GM23338 (cell line): Measurements from ENCODE around the gene CIAO1. TPM values are rescaled to one million over a fixed set of nuclear protein-coding genes. Genes with fewer than 3 reads are reported as not detected.

Experiments
- ATAC-seq: fragments of 200-7000 bp; cut with Tn5 transposase; 3 replicates; pipeline ENCODE4 v1.9.1; 2020
- DNase-seq: peaks from one replicate; pipeline ENCODE4 v3.0.0-alpha.2; 2015; ENCODE audit warnings: low spot score
- H2AFZ ChIP-seq: fragments of 200-600 bp; sonication (generic); 2 replicates; pipeline ENCODE4 v1.8.0; 2016; ENCODE audit warnings: antibody characterized with exemption, mild to moderate bottlenecking, moderate library complexity
- H3F3A ChIP-seq: fragments of 200-600 bp; sonication (generic); replicated peaks from 2 replicates; pipeline ENCODE4 v1.8.0; 2017; ENCODE audit warnings: antibody characterized with exemption, mixed run types, low read depth
- H3K27ac ChIP-seq: fragments of 200-600 bp; sonication (generic); 2 replicates; pipeline ENCODE4 v1.6.1; 2016; ENCODE audit warnings: low read depth
- H3K27me3 ChIP-seq: fragments of 200-600 bp; sonication (generic); 2 replicates; pipeline ENCODE4 v1.8.0; 2016; ENCODE audit warnings: mild to moderate bottlenecking, mixed run types, moderate library complexity; ENCODE audit not compliant: insufficient read depth
- H3K36me3 ChIP-seq: fragments of 200-600 bp; sonication (generic); 2 replicates; pipeline ENCODE4 v1.8.0; 2016; ENCODE audit warnings: mild to moderate bottlenecking; ENCODE audit not compliant: insufficient read depth
- H3K4me1 ChIP-seq: fragments of 200-600 bp; sonication (generic); 2 replicates; pipeline ENCODE4 v1.8.0; 2016; ENCODE audit warnings: mild to moderate bottlenecking, moderate library complexity; ENCODE audit not compliant: insufficient read depth
- H3K4me2 ChIP-seq: fragments of 200-600 bp; sonication (generic); 2 replicates; pipeline ENCODE4 v1.7.1; 2017; ENCODE audit warnings: mixed run types
- H3K4me3 ChIP-seq: fragments of 200-600 bp; sonication (generic); 2 replicates; pipeline ENCODE4 v1.6.1; 2016; ENCODE audit warnings: mixed run types
- H3K79me2 ChIP-seq: fragments of 200-600 bp; sonication (generic); replicated peaks from 2 replicates; pipeline ENCODE4 v1.8.0; 2017; ENCODE audit warnings: mild to moderate bottlenecking; ENCODE audit not compliant: insufficient read depth
- H3K9me2 ChIP-seq: fragments of 200-600 bp; sonication (generic); 2 replicates; pipeline ENCODE4 v1.8.0; 2017; ENCODE audit not compliant: insufficient read depth
- H4K20me1 ChIP-seq: fragments of 200-600 bp; sonication (generic); replicated peaks from 2 replicates; pipeline ENCODE4 v1.8.0; 2017; ENCODE audit warnings: mild to moderate bottlenecking; ENCODE audit not compliant: insufficient read depth
- H3K27ac Mint-ChIP-seq: 2 replicates; pipeline ENCODE4 v1.8.0; 2020; ENCODE audit warnings: inconsistent platforms, mild to moderate bottlenecking, moderate library complexity, mixed read lengths
- H3K27me3 Mint-ChIP-seq: 3 replicates; pipeline ENCODE4 v1.8.0; 2022; ENCODE audit warnings: low read depth, mild to moderate bottlenecking, moderate library complexity, mixed read lengths, inconsistent platforms; ENCODE audit not compliant: insufficient read depth, poor library complexity
- H3K36me3 Mint-ChIP-seq: 3 replicates; pipeline ENCODE4 v1.8.0; 2021; ENCODE audit warnings: low read depth, mild to moderate bottlenecking, inconsistent platforms, moderate library complexity, mixed read lengths
- H3K4me1 Mint-ChIP-seq: 3 replicates; pipeline ENCODE4 v1.8.0; 2020; ENCODE audit warnings: mild to moderate bottlenecking, inconsistent platforms, mixed read lengths
- H3K4me3 Mint-ChIP-seq: 3 replicates; pipeline ENCODE4 v1.8.0; 2021; ENCODE audit warnings: moderate library complexity, mild to moderate bottlenecking, inconsistent platforms, mixed read lengths
- H3K9me3 Mint-ChIP-seq: 3 replicates; pipeline ENCODE4 v1.8.0; 2020; ENCODE audit warnings: moderate library complexity, mild to moderate bottlenecking, inconsistent platforms, mixed read lengths
- CREB1 ChIP-seq: fragments of 250-450 bp; sonication (Bioruptor Pico); IDR thresholded peaks from 2 replicates; pipeline ENCODE4 v1.5.0; 2020; ENCODE audit warnings: low read depth, mild to moderate bottlenecking, moderate library complexity
- EZH2 ChIP-seq: fragments of 200-600 bp; sonication (generic); IDR thresholded peaks from one replicate; pipeline ENCODE4 v1.8.0; 2017; ENCODE audit warnings: antibody characterized with exemption, mild to moderate bottlenecking, low read depth; ENCODE audit not compliant: unreplicated experiment
- EZH2phosphoT487 ChIP-seq: fragments of 200-600 bp; sonication (generic); IDR thresholded peaks from one replicate; pipeline ENCODE4 v1.8.1; 2018; ENCODE audit warnings: antibody characterized with exemption; ENCODE audit not compliant: unreplicated experiment
- JUNB ChIP-seq: IDR thresholded peaks from one replicate; pipeline ENCODE4 v1.6.1; 2016; ENCODE audit warnings: antibody characterized with exemption; ENCODE audit not compliant: unreplicated experiment
- STAT1 ChIP-seq: IDR thresholded peaks from one replicate; pipeline ENCODE4 v1.6.1; 2016; ENCODE audit warnings: antibody characterized with exemption; ENCODE audit not compliant: unreplicated experiment
- polyA plus RNA-seq: library from polyadenylated mRNA; unstranded; fragments of >200 nt; fragmentation: Nextera tagmentation; extraction: Ambion mirVana; gene quantifications from 2 replicates; pipeline ENCODE4 v1.2.1, GENCODE V29; 2016
- total RNA-seq: library from RNA; depleted of rRNA; stranded (reverse); fragments of >200 nt; shearing (Covaris generic); gene quantifications from 2 replicates; pipeline ENCODE4 v1.2.3, GENCODE V29; 2014
- TF ChIP-seq, protein P1 (sequence below): IDR thresholded peaks from 2 replicates; pipeline ENCODE4 v1.6.1; 2016; ENCODE audit warnings: antibody characterized with exemption
- TF ChIP-seq, protein P2 (sequence below): fragments of 250-450 bp; sonication (Bioruptor Pico); IDR thresholded peaks from 2 replicates; pipeline ENCODE4 v1.5.0; 2020; ENCODE audit warnings: mild to moderate bottlenecking, moderate library complexity

The CIAO1 gene
- total and polyA plus RNA-seq, 2 experiments from 2014 or later, result 48.8 to 119 TPM

- TF ChIP-seq EZH2phosphoT487, result no peak
- TF ChIP-seq, protein P1, sequence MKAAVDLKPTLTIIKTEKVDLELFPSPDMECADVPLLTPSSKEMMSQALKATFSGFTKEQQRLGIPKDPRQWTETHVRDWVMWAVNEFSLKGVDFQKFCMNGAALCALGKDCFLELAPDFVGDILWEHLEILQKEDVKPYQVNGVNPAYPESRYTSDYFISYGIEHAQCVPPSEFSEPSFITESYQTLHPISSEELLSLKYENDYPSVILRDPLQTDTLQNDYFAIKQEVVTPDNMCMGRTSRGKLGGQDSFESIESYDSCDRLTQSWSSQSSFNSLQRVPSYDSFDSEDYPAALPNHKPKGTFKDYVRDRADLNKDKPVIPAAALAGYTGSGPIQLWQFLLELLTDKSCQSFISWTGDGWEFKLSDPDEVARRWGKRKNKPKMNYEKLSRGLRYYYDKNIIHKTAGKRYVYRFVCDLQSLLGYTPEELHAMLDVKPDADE, result no peak
- TF ChIP-seq CREB1 (CRISPR knock-in tag), result no peak
- TF ChIP-seq JUNB, result no peak
- TF ChIP-seq, protein P2, sequence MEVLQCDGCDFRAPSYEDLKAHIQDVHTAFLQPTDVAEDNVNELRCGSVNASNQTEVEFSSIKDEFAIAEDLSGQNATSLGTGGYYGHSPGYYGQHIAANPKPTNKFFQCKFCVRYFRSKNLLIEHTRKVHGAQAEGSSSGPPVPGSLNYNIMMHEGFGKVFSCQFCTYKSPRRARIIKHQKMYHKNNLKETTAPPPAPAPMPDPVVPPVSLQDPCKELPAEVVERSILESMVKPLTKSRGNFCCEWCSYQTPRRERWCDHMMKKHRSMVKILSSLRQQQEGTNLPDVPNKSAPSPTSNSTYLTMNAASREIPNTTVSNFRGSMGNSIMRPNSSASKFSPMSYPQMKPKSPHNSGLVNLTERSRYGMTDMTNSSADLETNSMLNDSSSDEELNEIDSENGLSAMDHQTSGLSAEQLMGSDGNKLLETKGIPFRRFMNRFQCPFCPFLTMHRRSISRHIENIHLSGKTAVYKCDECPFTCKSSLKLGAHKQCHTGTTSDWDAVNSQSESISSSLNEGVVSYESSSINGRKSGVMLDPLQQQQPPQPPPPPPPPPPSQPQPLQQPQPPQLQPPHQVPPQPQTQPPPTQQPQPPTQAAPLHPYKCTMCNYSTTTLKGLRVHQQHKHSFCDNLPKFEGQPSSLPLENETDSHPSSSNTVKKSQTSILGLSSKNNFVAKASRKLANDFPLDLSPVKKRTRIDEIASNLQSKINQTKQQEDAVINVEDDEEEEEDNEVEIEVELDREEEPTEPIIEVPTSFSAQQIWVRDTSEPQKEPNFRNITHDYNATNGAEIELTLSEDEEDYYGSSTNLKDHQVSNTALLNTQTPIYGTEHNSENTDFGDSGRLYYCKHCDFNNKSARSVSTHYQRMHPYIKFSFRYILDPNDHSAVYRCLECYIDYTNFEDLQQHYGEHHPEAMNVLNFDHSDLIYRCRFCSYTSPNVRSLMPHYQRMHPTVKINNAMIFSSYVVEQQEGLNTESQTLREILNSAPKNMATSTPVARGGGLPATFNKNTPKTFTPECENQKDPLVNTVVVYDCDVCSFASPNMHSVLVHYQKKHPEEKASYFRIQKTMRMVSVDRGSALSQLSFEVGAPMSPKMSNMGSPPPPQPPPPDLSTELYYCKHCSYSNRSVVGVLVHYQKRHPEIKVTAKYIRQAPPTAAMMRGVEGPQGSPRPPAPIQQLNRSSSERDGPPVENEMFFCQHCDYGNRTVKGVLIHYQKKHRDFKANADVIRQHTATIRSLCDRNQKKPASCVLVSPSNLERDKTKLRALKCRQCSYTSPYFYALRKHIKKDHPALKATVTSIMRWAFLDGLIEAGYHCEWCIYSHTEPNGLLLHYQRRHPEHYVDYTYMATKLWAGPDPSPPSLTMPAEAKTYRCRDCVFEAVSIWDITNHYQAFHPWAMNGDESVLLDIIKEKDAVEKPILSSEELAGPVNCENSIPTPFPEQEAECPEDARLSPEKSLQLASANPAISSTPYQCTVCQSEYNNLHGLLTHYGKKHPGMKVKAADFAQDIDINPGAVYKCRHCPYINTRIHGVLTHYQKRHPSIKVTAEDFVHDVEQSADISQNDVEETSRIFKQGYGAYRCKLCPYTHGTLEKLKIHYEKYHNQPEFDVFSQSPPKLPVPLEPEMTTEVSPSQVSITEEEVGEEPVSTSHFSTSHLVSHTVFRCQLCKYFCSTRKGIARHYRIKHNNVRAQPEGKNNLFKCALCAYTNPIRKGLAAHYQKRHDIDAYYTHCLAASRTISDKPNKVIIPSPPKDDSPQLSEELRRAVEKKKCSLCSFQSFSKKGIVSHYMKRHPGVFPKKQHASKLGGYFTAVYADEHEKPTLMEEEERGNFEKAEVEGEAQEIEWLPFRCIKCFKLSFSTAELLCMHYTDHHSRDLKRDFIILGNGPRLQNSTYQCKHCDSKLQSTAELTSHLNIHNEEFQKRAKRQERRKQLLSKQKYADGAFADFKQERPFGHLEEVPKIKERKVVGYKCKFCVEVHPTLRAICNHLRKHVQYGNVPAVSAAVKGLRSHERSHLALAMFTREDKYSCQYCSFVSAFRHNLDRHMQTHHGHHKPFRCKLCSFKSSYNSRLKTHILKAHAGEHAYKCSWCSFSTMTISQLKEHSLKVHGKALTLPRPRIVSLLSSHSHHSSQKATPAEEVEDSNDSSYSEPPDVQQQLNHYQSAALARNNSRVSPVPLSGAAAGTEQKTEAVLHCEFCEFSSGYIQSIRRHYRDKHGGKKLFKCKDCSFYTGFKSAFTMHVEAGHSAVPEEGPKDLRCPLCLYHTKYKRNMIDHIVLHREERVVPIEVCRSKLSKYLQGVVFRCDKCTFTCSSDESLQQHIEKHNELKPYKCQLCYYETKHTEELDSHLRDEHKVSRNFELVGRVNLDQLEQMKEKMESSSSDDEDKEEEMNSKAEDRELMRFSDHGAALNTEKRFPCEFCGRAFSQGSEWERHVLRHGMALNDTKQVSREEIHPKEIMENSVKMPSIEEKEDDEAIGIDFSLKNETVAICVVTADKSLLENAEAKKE (CRISPR knock-in tag), result no peak
- no peak for TF ChIP-seq EZH2
- no peak for TF ChIP-seq STAT1
- peaks cover 10% of the 10 kb centered on the region for H3F3A ChIP-seq
- H2AFZ ChIP-seq, result no peak overlapping the region
- peaks cover 55% of the 10 kb centered on the region for H3K79me2 ChIP-seq
- peaks cover 22% of the 10 kb centered on the region for H3K36me3 Mint-ChIP-seq
- no peaks in the 10 kb centered on the region for H3K27me3 ChIP-seq
- H4K20me1 ChIP-seq, result peaks cover 54% of the 10 kb centered on the region
- H3K27ac ChIP-seq, result no peak overlapping the region
- H3K27ac Mint-ChIP-seq, result no peak overlapping the region
- peaks cover 18% of the 10 kb centered on the region for H3K36me3 ChIP-seq
- H3K9me3 Mint-ChIP-seq, result no peaks in the 10 kb centered on the region; the same call in 2 of the 3 replicates
- H3K4me3 Mint-ChIP-seq, result peak overlapping the region; percentile 73
- peaks cover 27% of the 10 kb centered on the region for H3K4me1 Mint-ChIP-seq
- H3K4me2 ChIP-seq, result peak overlapping the region; percentile 93; the same call in 1 of the 2 replicates
- DNase-seq (no peak), ATAC-seq (no peak)
- peaks cover 12% of the 10 kb centered on the region for H3K27me3 Mint-ChIP-seq
- peaks cover 10% of the 10 kb centered on the region; the same call in 1 of the 2 replicates for H3K4me1 ChIP-seq
- H3K9me2 ChIP-seq, result no peaks in the 10 kb centered on the region
- peak overlapping the region; percentile 100; the same call in 1 of the 2 replicates for H3K4me3 ChIP-seq
Measured at GRCh38 chr2:96264086-96264485, 1.9 kb upstream of the CIAO1 start.
